Kidney capillary endothelial cell (primary cell): ENCODE measurements around the gene PAGR1.
A peak's percentile ranks its signal among the peaks of the same experiment; 100 is the strongest.

Source experiments
- DNase-seq: peaks from one replicate; pipeline ENCODE4 v3.0.0-alpha.2; 2018; ENCODE audit warnings: low spot score

Gene PAGR1

GRCh38 chr16:29837841-29838240, 21.9 kb downstream of the PAGR1 start:
- DNase-seq = no peak

GRCh38 chr16:29839822-29840221, 23.9 kb downstream of the PAGR1 start:
- DNase-seq = no peak

- no peak for DNase-seq
These were observed 24.3 kb downstream of the PAGR1 start for GRCh38 chr16:29840240-29840639.

GRCh38 chr16:29841631-29842030, 25.7 kb downstream of the PAGR1 start:
- no peak for DNase-seq

GRCh38 chr16:29842732-29843346, 26.9 kb downstream of the PAGR1 start:
- DNase-seq = no peak

- DNase-seq = no peak
These were observed 28.0 kb downstream of the PAGR1 start for GRCh38 chr16:29843931-29844330.

GRCh38 chr16:29844575-29845331, 28.8 kb downstream of the PAGR1 start:
- no peak for DNase-seq

- no peak for DNase-seq
These were observed 29.7 kb downstream of the PAGR1 start for GRCh38 chr16:29845656-29846055.

- DNase-seq = peak; percentile 69
These were observed 32.7 kb downstream of the PAGR1 start for GRCh38 chr16:29848420-29849297.

GRCh38 chr16:29849505-29849904, 33.6 kb downstream of the PAGR1 start:
- DNase-seq = no peak

- DNase-seq = no peak
These were observed 35.0 kb downstream of the PAGR1 start for GRCh38 chr16:29850998-29851397.

- DNase-seq = peak; percentile 58
These were observed 36.7 kb downstream of the PAGR1 start for GRCh38 chr16:29852654-29853053.

GRCh38 chr16:29854520-29855100, 38.7 kb downstream of the PAGR1 start:
- DNase-seq = no peak

GRCh38 chr16:29857133-29857760, 41.3 kb downstream of the PAGR1 start:
- DNase-seq = no peak

GRCh38 chr16:29858149-29858849, 42.3 kb downstream of the PAGR1 start:
- DNase-seq = no peak

- no peak for DNase-seq
These were observed 43.0 kb downstream of the PAGR1 start for GRCh38 chr16:29858974-29859373.

- DNase-seq = no peak
These were observed 44.3 kb downstream of the PAGR1 start for GRCh38 chr16:29860218-29860617.

GRCh38 chr16:29862383-29862883, 46.5 kb downstream of the PAGR1 start:
- DNase-seq = no peak

GRCh38 chr16:29862884-29863668, 47.1 kb downstream of the PAGR1 start, which contains the start of gene CDIPT:
CDIPT (minus strand) TSS chr16:29863226; CDS start chr16:29862857, 369 bp downstream.
- peak; percentile 93 for DNase-seq

- no peak for DNase-seq
These were observed 47.7 kb downstream of the PAGR1 start for GRCh38 chr16:29863669-29863984.
